HG02938 (cell line): ENCODE measurements around the gene PCLO.
"Not testable (repeated sequence)": the region's sequence is repeated elsewhere in the genome, so short reads cannot be mapped to it uniquely, and the experiment has no call there.

Experiments
- ATAC-seq: cut with Tn5 transposase; IDR thresholded peaks from one replicate; pipeline ENCODE4 v1.9.1; 2021; ENCODE audit warnings: mild to moderate bottlenecking, moderate library complexity; ENCODE audit not compliant: unreplicated experiment

The PCLO gene

GRCh38 chr7:83130623-83131545 lies 31.8 kb downstream of the PCLO start:
- ATAC-seq, result no peak

GRCh38 chr7:83130191-83130590 lies 32.5 kb downstream of the PCLO start:
- no peak for ATAC-seq

DNA sequence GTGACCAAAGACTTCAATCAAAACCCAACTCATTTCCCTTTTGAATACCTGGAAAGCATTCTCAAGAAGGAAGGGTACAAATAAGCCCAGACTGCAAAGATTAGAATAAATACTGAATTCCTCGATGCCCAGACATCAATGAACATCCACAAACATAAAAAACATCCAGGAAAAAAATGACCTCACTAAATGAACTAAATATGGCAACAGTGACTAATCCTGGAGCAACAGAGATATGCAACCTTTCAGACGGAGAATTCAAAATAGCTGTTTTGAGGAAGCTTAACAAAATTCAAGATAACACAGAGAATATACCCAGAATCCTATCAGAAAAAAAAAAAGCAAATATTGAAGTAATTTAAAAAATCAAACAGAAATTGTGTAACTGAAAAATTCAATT lies 43.2 kb downstream of the PCLO start:
- ATAC-seq, result no peak

DNA sequence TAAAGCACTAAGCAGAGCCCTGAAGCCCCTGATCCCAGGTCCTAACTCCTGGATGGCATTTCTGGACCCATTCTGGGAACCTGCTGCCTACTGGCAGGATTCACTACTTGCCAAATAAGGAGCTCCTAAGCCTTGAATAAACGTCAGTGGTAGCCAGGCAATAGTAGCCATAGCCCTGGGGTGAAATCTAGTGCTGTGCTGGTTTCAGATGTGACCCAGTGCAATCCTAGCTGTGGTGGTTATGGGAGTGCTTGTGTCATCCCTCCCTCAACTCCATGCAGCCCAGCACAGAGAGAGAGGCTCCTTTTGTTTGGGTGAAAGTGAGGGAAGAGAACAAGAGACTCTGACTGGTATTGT lies 43.7 kb downstream of the PCLO start:
- ATAC-seq, result no peak

DNA sequence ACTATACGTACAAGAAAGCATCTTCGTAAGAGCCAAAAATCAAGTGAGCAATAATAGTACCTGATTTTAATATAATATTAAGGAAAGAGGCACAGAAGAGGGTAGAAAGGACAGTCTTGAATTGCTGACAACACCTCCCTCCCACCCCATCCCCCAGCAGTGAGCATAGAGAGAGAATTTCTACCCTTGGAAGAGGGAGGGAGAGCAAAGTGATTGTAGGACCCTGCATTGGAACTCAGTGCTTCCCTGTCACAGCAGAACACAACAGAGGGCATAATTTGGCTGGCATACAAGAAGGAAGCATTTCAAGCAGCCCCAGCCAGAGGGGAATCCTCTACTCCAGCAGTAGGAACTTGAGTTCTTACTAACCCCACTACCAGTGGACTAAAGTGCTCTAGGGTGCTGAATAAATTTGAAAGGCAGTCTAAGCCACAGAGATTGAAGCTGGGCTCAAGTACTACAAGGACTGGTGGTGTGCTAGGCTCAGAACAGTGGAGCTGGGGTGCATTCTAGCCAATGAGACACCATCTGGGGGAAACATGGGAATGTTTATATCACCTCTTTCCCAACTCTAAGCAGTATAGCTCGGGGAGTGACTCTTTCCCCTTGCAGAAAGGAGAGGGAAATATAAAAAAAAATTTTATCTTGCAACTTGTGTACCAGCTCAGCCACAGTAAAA lies 44.2 kb downstream of the PCLO start:
- ATAC-seq, result no peak

- no peak for ATAC-seq
These were observed 45.2 kb downstream of the PCLO start for GRCh38 chr7:83117466-83117865.

DNA sequence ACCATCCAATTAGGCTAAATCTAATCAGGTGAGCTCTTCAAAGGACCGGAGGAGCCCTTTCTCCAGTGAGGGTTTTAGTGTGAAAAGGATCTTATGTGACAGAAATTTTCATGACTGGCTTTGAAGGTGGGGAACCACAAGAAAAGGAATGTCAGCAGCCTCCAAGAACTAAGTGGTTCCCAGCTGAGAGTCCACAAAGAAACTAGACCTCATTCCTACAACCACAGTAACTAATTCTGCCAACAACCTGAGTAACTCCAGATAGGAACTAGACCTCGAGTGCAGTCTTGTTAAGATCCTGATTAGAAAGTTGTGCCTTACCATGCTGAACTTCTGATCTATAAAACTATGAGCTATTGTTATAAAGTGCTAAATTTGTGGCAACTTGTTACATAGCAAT lies 51.3 kb downstream of the PCLO start:
- no peak for ATAC-seq

DNA sequence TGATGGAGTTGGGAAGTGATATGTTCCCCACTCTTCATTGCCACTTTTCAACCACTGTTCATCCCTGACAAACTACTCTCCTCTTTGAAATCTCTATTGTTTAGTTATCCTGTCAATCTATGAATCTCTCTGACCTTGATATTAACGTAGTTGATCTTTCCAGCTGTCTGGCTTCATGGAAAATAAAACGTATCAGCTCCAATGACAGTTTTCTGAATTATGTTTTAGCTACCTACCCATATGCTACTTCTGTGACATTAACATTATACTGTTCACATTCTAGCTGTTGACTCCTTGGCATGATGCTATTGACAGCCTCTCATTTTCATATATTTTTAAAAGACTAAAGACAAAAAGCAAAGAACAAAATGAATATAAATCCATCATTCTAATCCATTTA lies 53.3 kb downstream of the PCLO start:
- ATAC-seq, result no peak

DNA sequence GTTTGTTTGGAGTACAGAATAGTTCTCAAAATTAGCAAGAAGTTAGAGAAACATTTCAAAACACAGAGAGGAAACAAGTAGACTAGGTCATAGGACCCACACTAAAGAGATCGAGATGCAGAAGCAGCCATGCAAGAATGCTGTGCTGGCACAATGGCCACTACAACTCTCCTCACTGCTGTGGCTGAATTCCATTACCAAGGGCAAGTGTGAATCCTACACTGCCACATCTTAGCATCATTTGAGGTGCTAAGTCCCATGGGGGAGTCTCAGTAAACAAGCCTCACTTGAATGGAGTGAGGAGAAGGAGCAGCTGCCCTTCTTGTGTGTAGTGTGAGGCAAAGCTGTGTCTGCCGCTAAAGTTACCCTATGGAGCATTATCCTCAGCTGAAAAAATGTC lies 56.7 kb downstream of the PCLO start:
- ATAC-seq, result no peak

DNA sequence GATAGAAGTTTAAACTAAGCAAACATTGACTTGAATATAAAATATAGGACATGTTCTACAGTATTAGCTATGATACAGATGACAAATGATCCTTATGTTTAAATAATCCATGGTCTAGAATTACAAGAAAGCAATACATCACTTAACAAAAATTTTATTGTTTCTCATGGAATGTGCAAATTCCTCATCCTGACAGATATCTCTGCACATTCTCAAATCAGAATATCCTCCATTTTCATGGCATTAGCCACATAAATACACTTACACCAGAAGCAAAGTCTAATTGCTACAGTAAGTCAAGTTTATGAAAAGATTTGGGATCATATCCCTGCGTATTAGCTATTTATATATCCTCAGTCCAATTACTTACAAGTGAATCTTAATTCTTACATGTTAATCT lies 57.6 kb downstream of the PCLO start:
- ATAC-seq, result no peak

GRCh38 chr7:83101530-83101929 lies 61.2 kb downstream of the PCLO start:
- ATAC-seq, result no peak

- no peak for ATAC-seq
These were observed 66.6 kb downstream of the PCLO start for GRCh38 chr7:83096065-83096580.

GRCh38 chr7:83085299-83085698 lies 77.4 kb downstream of the PCLO start:
- no peak for ATAC-seq

GRCh38 chr7:83079879-83080278 lies 82.8 kb downstream of the PCLO start:
- not testable (repeated sequence) for ATAC-seq

DNA sequence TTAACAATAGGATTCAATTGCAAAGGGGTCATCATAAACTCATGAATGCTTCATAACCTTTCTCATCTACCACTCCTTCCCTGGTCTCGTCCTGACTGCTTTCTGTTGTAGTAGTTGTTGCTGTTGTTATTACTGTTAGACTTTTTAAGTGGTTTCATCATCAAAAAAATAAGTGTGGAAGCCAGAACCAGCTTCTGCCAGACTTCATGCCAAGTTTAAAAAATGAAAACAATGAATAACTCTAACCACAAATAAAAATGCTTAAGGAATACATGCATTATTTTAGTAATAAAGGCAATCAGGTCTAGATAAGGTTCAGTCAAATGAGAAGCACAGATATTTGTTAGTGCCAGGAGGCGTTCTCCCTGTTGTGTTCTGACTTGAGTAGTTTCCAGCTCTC lies 85.4 kb downstream of the PCLO start:
- ATAC-seq, result no peak

GRCh38 chr7:83072576-83073517 lies 89.8 kb downstream of the PCLO start:
- no peak for ATAC-seq

DNA sequence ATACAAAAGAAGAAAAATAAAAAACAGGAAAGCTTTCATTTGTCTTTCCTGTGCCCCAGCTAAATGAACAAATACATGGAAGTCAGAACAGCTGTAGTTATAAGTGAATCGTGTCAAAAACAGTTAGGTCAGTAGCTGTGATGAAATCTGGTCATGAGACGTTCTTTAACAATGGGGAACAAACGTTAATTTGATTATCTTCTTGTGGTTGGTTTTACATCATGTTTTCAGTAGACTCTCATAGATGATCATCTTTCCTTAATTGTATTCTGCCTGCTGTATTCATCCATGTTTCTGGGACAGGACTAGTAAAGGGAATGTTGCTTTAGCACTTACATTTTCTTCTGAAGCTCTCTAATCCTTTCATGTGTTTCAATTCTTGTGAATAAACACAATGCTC lies 97.0 kb downstream of the PCLO start:
- no peak for ATAC-seq

GRCh38 chr7:83060218-83060617 lies 102.5 kb downstream of the PCLO start:
- no peak for ATAC-seq

GRCh38 chr7:83058667-83059066 lies 104.0 kb downstream of the PCLO start:
- no peak for ATAC-seq

GRCh38 chr7:83055197-83055596 lies 107.5 kb downstream of the PCLO start:
- no peak for ATAC-seq

DNA sequence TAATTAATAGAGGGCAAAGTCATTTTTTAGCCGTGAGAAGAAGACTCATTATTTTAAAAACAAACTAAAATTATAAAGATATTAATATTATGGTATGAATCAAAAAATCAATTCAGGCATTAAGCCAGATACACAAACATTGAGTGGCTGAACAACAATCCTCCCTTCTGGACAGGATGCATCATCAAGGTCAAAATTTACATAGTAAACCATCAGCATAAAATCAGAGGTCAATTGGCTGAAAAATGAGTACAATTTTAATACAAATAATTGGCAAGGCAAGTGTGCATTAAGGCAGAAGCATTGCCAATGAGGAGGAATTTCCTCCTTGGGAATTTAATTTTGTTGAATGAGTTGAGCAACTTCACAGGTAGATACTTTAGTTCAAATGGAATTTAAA lies 108.2 kb downstream of the PCLO start:
- no peak for ATAC-seq
